ENCODE results near the gene UPK2. TPM values are rescaled to one million over a fixed set of nuclear protein-coding genes. Genes with fewer than 3 reads are reported as not detected.

Gene UPK2
- total and polyA plus RNA-seq, 2 donors (not counting 1 experiment from before 2014, with no cell fraction given): not detected

- Histone ChIP-seq H3K36me3 (ENCODE audit: control insufficient read depth, insufficient read depth, low read length) (no peaks in the 10 kb centered on the region), H4K20me1 (ENCODE audit: control insufficient read depth, extremely low read depth, insufficient read depth, low read length) (no peaks in the 10 kb centered on the region), H3K4me2 (ENCODE audit: extremely low read depth, insufficient read depth, low read length) (no peak overlapping the region), H3K4me1 (ENCODE audit: control insufficient read depth, extremely low read depth, insufficient read depth, low read length) (peaks cover 71% of the 10 kb centered on the region), H3K4me3 (replicated peaks in 1 of 4; ENCODE audit: control extremely low read depth in 1 of 4, insufficient read depth in 1 of 4, low read depth in 3 of 4, low read length in 4 of 4) (no peak overlapping the region), H3K79me2 (ENCODE audit: control insufficient read depth, insufficient read depth, low read length) (peaks cover 71% of the 10 kb centered on the region), H3K27ac (ENCODE audit: insufficient read depth, low read length) (peak overlapping the region; percentile 99), H3K9me3 (ENCODE audit: control insufficient read depth, insufficient read depth, low read depth, low read length) (no peaks in the 10 kb centered on the region), H3K27me3 (ENCODE audit: control insufficient read depth, insufficient read depth, low read length) (no peaks in the 10 kb centered on the region), H3K9ac (ENCODE audit: insufficient read depth, low read length) (no peak overlapping the region), H2AFZ (ENCODE audit: low read length) (no peak overlapping the region)
- TF ChIP-seq CTCF (conservative IDR thresholded peaks at IDR 0.05 in 1 of 2, IDR thresholded peaks at IDR 0.05 in 1 of 2; ENCODE audit: low read depth in 1 of 2, low read length in 2 of 2) (no peak), EZH2 (IDR thresholded peaks at IDR 0.05; ENCODE audit: low read length, missing control alignments) (no peak)
- DNase-seq (ENCODE audit: low read depth in 2 of 2): no peak
Measured at GRCh38 chr11:118914987-118915386, 41.1 kb upstream of the UPK2 start.

GRCh38 chr11:118915396-118915795 is 40.7 kb upstream of the UPK2 start:
- Histone ChIP-seq H3K4me3 (replicated peaks in 1 of 4; ENCODE audit: control extremely low read depth in 1 of 4, insufficient read depth in 1 of 4, low read depth in 3 of 4, low read length in 4 of 4) (peak overlapping the region in 1 of 4 experiments; percentile 43), H3K9ac (ENCODE audit: insufficient read depth, low read length) (no peak overlapping the region), H2AFZ (ENCODE audit: low read length) (no peak overlapping the region), H4K20me1 (ENCODE audit: control insufficient read depth, extremely low read depth, insufficient read depth, low read length) (no peaks in the 10 kb centered on the region), H3K36me3 (ENCODE audit: control insufficient read depth, insufficient read depth, low read length) (no peaks in the 10 kb centered on the region), H3K4me2 (ENCODE audit: extremely low read depth, insufficient read depth, low read length) (no peak overlapping the region), H3K27ac (ENCODE audit: insufficient read depth, low read length) (peak overlapping the region; percentile 99), H3K79me2 (ENCODE audit: control insufficient read depth, insufficient read depth, low read length) (peaks cover 72% of the 10 kb centered on the region), H3K4me1 (ENCODE audit: control insufficient read depth, extremely low read depth, insufficient read depth, low read length) (peaks cover 70% of the 10 kb centered on the region), H3K27me3 (ENCODE audit: control insufficient read depth, insufficient read depth, low read length) (no peaks in the 10 kb centered on the region), H3K9me3 (ENCODE audit: control insufficient read depth, insufficient read depth, low read depth, low read length) (no peaks in the 10 kb centered on the region)
- DNase-seq (ENCODE audit: low read depth in 2 of 2): no peak
- TF ChIP-seq EZH2 (IDR thresholded peaks at IDR 0.05; ENCODE audit: low read length, missing control alignments) (no peak), CTCF (conservative IDR thresholded peaks at IDR 0.05 in 1 of 2, IDR thresholded peaks at IDR 0.05 in 1 of 2; ENCODE audit: low read depth in 1 of 2, low read length in 2 of 2) (no peak)

- TF ChIP-seq CTCF (conservative IDR thresholded peaks at IDR 0.05 in 1 of 2, IDR thresholded peaks at IDR 0.05 in 1 of 2; ENCODE audit: low read depth in 1 of 2, low read length in 2 of 2) (no peak), EZH2 (IDR thresholded peaks at IDR 0.05; ENCODE audit: low read length, missing control alignments) (no peak)
- no peak for DNase-seq (ENCODE audit: low read depth in 2 of 2)
Measured at GRCh38 chr11:118915941-118916841, 39.9 kb upstream of the UPK2 start.

More at GRCh38 chr11:118915941-118916841, 39.9 kb upstream of the UPK2 start:
- Histone ChIP-seq H3K9ac (ENCODE audit: insufficient read depth, low read length) (peak overlapping the region; percentile 62), H3K9me3 (ENCODE audit: control insufficient read depth, insufficient read depth, low read depth, low read length) (no peaks in the 10 kb centered on the region), H3K27ac (ENCODE audit: insufficient read depth, low read length) (peak overlapping the region; percentile 99), H2AFZ (ENCODE audit: low read length) (no peak overlapping the region), H3K27me3 (ENCODE audit: control insufficient read depth, insufficient read depth, low read length) (no peaks in the 10 kb centered on the region), H3K79me2 (ENCODE audit: control insufficient read depth, insufficient read depth, low read length) (peaks cover 80% of the 10 kb centered on the region), H3K36me3 (ENCODE audit: control insufficient read depth, insufficient read depth, low read length) (no peaks in the 10 kb centered on the region), H4K20me1 (ENCODE audit: control insufficient read depth, extremely low read depth, insufficient read depth, low read length) (no peaks in the 10 kb centered on the region), H3K4me2 (ENCODE audit: extremely low read depth, insufficient read depth, low read length) (peak overlapping the region; percentile 60), H3K4me1 (ENCODE audit: control insufficient read depth, extremely low read depth, insufficient read depth, low read length) (peaks cover 71% of the 10 kb centered on the region), H3K4me3 (replicated peaks in 1 of 4; ENCODE audit: control extremely low read depth in 1 of 4, insufficient read depth in 1 of 4, low read depth in 3 of 4, low read length in 4 of 4) (peak overlapping the region in 2 of 4 experiments; percentile 35 to 43)
